Measurements from ENCODE around the gene FRMD4A. TPM values are rescaled to one million over a fixed set of nuclear protein-coding genes. Genes with fewer than 3 reads are reported as not detected.

FRMD4A gene
- total and polyA plus RNA-seq, 12 donors, result 9.1 to 29.6 (median 14.6) TPM

DNA sequence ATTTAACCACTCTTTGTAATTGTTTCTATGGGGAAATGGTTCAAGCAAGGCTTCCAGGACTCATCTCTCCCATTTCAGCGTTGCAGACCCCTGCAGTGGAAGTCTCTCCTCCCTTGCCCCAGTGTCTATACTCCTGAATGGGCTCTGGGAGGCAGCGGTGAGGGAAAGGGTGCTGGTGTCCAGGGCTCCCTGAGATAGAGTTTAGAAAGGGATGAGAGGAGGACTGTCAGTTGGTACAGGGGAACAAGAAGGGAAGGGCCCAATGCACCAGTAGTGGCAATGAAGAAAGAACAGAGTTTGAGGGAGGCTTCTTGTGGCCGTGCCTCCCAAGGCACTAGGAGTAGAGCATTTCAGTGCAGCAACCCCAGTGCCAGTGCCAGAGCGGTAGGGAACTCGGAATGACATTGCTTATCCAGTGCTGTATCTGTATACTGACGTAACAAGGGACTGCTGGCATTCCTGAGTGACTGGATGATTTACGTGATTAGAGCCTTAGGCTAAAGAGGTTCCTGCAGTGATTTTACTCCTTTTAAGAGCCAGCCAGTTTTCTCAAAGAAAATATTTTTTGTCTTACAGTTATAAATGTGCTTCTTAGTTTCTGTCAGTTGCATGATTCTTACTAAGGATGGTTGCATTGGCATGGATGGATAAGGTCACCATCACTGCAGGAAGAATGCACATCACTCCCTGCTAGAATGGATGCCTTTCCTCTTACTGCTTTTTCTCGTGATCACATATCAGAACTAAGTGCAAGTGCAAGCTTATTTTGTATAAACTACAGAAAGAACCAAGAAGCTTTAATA lies 716.0 kb downstream of the FRMD4A start:
- Histone ChIP-seq H3K4me3 (no peak overlapping the region), H3K27me3 (no peaks in the 10 kb centered on the region), H3K4me1 (replicated peaks in 1 of 2) (no peaks in the 10 kb centered on the region), H3K9me3 (replicated peaks in 1 of 3) (no peaks in the 10 kb centered on the region), H3K27ac (no peak overlapping the region), H3K36me3 (replicated peaks in 1 of 2) (peaks cover 0 to 40% of the 10 kb centered on the region in 2 donors)
- no peak for TF ChIP-seq POLR2A (IDR thresholded peaks at IDR 0.05)
- TF ChIP-seq, protein P1, sequence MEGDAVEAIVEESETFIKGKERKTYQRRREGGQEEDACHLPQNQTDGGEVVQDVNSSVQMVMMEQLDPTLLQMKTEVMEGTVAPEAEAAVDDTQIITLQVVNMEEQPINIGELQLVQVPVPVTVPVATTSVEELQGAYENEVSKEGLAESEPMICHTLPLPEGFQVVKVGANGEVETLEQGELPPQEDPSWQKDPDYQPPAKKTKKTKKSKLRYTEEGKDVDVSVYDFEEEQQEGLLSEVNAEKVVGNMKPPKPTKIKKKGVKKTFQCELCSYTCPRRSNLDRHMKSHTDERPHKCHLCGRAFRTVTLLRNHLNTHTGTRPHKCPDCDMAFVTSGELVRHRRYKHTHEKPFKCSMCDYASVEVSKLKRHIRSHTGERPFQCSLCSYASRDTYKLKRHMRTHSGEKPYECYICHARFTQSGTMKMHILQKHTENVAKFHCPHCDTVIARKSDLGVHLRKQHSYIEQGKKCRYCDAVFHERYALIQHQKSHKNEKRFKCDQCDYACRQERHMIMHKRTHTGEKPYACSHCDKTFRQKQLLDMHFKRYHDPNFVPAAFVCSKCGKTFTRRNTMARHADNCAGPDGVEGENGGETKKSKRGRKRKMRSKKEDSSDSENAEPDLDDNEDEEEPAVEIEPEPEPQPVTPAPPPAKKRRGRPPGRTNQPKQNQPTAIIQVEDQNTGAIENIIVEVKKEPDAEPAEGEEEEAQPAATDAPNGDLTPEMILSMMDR (IDR thresholded peaks at IDR 0.05), result no peak
- 82 to 83% (median 83%) methylated on average over 8 of the region's 8 CpGs for WGBS, 4 donors
- intact Hi-C loops (cut with DNase I), result no loop called here
- DNase-seq, result no peak

DNA sequence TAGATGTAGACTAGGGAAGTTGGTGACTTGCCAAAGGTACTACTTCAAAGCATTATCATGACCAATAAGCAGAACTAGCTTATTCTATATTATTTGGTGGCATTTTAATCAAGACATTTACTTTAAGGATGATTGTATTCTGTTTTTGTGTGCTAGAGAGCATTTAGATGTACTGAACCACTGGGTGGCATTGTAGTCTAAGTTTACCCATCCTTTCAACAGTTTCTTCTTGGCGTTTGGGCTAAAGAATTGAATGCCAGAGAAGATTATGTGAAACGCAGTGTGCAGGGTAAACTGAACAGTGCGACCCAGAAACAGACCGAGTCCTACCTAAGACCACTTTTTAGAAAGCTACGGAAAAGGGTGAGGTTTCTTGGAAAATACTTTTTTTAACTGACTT lies 717.2 kb downstream of the FRMD4A start:
- Histone ChIP-seq H3K4me3 (no peak overlapping the region), H3K27me3 (no peaks in the 10 kb centered on the region), H3K36me3 (replicated peaks in 1 of 2) (peaks cover 0 to 40% of the 10 kb centered on the region in 2 donors), H3K27ac (no peak overlapping the region), H3K4me1 (replicated peaks in 1 of 2) (no peaks in the 10 kb centered on the region), H3K9me3 (replicated peaks in 1 of 3) (no peaks in the 10 kb centered on the region)
- WGBS, 4 donors, result 63 to 72% (median 68%) methylated on average over 5 of the region's 5 CpGs
- intact Hi-C loops (cut with DNase I), result no loop called here
- DNase-seq, result no peak
- TF ChIP-seq, protein P1 (IDR thresholded peaks at IDR 0.05), result peak in 1 of 6 experiments; percentile 25
- TF ChIP-seq POLR2A (IDR thresholded peaks at IDR 0.05), result no peak

DNA sequence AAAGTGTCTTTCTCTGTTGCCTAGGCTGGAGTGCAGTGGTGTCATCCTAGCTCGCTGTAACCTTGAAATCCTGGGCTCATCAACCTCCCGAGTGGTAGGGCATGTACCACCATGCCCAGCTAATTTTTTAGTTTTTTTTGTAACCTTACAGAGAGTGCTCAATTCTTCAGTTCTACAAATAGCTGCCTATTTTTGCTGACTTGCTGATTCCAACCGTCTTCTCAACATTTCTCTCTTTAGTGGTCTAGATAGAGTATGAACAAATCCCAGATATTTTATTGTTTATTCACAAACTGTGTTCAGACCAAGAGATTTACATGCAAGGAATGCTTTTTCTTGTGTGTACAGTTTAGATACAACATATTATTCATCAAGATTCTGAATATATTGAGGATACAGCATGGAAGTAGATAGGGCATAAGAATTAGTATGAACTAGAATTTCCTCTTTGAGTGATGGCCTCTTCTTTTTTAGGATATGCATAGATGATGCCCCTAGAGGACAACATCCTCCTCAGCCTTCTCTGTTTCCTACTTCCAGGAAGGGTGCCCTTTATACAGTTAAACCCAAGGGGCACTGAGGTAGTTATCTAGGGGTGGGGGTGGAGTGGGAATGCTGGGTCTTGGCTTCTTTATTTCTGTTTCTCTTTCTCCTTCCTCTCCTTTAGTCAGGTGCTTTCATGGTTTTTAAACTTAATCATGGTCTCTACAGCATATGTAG lies 717.9 kb downstream of the FRMD4A start:
- Histone ChIP-seq H3K27ac (no peak overlapping the region), H3K4me1 (replicated peaks in 1 of 2) (no peaks in the 10 kb centered on the region), H3K27me3 (no peaks in the 10 kb centered on the region), H3K36me3 (replicated peaks in 1 of 2) (peaks cover 0 to 40% of the 10 kb centered on the region in 2 donors), H3K4me3 (no peak overlapping the region), H3K9me3 (replicated peaks in 1 of 3) (no peaks in the 10 kb centered on the region)
- intact Hi-C loops (cut with DNase I), result no loop called here
- WGBS, 4 donors, result 81 to 94% (median 84%) methylated on average over 3 of the region's 3 CpGs
- DNase-seq, result no peak
- no peak for TF ChIP-seq POLR2A (IDR thresholded peaks at IDR 0.05)
- TF ChIP-seq, protein P1 (IDR thresholded peaks at IDR 0.05), result no peak

DNA sequence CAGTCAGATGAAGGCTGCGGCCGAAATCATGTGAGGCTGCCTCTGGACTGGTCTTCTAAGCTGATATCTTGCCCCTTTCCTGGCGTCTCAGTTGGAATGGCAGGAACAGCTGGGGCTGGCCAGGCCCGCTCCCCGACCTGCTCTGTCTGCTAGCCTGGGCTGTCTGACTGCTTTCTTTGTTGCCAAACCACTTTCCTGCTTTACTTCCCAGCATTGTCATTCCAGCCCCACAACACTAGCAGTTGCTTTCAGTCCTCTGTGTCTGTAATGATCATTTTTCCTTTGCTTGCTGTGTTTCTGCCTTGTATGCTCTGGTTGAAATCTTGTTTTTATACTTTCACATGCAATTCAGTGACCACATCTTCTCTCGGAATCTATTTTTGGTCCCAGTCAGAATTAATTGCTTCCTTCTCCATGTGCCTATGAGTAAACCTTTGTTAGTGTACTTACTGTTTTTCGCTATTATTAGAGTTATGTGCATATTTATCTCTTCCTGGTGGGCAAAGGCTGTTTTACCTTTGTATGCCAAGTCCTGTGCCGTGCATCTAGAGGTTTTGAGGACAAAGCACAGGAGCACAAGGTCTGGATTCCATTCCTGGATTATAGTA lies 722.4 kb downstream of the FRMD4A start:
- no peak for TF ChIP-seq POLR2A (IDR thresholded peaks at IDR 0.05)
- TF ChIP-seq, protein P1 (IDR thresholded peaks at IDR 0.05), result no peak
- Histone ChIP-seq H3K4me3 (no peak overlapping the region), H3K9me3 (replicated peaks in 1 of 3) (no peaks in the 10 kb centered on the region), H3K4me1 (replicated peaks in 1 of 2) (no peaks in the 10 kb centered on the region), H3K27me3 (no peaks in the 10 kb centered on the region), H3K36me3 (replicated peaks in 1 of 2) (peaks cover 0 to 37% of the 10 kb centered on the region in 2 donors), H3K27ac (no peak overlapping the region)
- WGBS, 4 donors, result 77 to 80% (median 79%) methylated on average over 8 of the region's 8 CpGs
- DNase-seq, result no peak
- intact Hi-C loops (cut with DNase I), result no loop called here
